DMS 273 (cell line): ENCODE results near the gene MFNG.
"Not testable (repeated sequence)": the region's sequence is repeated elsewhere in the genome, so short reads cannot be mapped to it uniquely, and the experiment has no call there.

Experiments used
- DNase-seq: peaks from one replicate; lab custom pipeline; 2025; ENCODE audit not compliant: unreplicated experiment; lab: John Stamatoyannopoulos, UW

Gene MFNG

DNA sequence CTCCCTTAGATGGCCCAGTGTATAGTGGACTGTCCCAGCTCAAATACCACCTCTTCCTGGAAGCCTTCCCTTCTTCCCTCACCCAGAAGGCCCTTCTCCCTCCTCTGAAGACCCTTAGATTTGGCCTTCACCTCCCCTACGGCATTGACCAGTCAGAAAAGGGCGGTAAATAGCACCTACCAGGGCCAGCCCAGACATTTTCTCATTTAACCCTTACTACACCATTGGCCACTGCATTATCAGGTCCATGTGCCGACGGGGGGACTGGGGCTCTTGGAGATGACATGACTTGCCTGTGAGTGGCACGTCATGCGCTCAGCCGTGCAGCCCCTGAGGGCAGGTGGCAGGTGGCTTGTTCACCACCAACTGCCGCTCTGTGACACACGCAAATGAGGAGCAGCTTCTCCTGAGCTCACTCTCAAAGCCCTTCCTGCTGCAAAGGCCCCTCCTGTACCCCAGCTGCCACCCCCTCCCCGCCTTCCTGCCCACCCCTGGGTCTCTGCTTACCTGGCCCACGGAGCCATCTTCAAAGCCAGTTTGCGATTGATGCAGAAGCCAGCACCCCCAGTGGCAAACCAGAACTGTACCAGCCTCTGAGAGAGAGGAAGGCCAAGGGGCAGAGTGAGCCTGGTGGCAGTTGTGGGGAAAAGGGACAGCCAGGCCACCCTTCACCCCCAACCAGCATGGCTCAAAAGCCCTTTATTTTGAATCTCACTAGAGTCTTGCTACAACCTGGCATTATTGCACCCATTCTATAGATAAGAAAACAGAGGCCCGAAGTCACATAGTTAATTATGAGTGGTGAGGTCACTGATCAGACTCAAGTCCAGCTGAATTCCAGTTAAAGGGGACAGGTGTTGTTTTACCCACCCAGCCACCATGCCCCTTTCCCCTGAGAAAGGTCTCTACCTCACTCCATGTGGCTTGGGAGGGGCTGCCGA is 9.5 kb downstream of the MFNG start:
- no peak for DNase-seq

GRCh38 chr22:37474447-37475090 is 11.6 kb downstream of the MFNG start:
- DNase-seq = no peak

- no peak for DNase-seq
Measured at GRCh38 chr22:37473437-37473946, 12.7 kb downstream of the MFNG start.

- peak; percentile 50 for DNase-seq
Measured at GRCh38 chr22:37472418-37473006, 13.7 kb downstream of the MFNG start.

DNA sequence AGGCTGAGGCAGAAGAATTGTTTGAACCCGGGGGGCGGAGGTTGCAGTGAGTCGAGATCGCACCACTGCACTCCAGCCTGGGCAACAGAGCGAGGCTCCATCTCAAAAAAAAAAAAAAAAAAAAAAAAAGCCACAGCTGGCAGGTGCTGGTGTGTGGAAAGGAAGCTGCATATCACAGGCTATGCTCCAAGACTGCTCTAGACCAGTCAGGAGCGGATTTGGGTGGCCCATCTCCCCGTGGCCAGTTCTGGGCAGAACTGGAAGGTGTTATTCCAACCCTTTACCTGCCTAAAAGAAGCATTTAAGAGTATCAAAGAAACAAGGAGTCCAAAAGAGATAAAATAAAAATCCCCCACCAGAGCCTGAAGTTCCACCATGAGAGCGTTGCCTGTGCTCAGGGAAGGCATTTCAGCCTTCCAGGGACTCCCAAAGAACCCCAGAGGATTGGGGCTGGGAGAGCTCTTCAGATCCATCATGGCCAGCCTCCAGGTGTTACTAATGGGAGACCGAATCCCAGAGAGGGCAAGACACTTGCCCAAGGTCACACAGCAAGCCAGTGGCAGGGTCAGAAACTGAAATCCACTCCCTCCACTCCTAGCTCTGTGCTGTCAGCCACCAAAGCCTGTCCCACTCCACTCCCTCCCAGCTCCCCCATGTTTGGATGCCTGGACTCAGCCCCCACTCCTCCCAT is 14.3 kb downstream of the MFNG start:
- no peak for DNase-seq

DNA sequence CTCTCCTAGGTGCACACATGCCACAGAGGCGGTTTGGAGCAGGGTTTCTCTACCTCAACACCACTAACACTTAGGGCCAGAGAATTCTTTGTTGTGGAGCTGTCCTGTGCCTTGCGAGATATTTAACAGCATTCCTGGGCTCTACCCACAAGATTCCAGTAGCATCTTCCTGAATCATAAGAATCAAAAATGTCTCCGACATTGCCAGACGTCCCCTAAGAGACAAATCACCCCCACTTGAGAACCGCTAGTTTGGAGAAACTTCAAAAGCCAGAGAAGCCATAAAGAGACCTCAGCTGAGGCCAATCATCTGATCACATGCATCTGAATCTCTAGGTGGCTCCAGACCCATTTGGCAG is 16.1 kb downstream of the MFNG start:
- no peak for DNase-seq

- DNase-seq = no peak
Measured at GRCh38 chr22:37469416-37470086, 16.6 kb downstream of the MFNG start.

DNA sequence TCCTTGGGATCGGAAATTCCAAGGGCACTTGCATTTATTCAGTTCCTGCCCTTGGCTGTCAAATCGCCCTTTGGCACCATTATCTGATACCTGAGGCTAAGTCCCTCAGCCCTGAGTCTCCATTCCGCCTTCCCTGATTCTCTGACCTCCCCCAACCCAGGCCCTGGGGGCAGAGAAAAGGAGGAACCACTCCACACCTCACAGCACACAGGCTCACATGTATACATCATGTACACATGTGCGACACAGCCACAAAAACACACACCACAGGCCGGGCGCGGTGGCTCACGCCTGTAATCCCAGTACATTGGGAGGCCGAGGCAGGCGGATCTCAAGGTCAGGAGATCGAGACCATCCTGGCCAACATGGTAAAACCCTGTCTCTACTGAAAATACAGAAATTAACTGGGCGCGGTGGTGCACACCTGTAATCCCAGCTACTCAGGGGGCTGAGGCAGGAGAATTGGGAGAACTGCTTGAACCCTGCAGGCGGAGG is 17.9 kb downstream of the MFNG start:
- DNase-seq = not testable (repeated sequence)

- DNase-seq = peak; percentile 56
Measured at GRCh38 chr22:37467391-37467955, 18.7 kb downstream of the MFNG start.

DNA sequence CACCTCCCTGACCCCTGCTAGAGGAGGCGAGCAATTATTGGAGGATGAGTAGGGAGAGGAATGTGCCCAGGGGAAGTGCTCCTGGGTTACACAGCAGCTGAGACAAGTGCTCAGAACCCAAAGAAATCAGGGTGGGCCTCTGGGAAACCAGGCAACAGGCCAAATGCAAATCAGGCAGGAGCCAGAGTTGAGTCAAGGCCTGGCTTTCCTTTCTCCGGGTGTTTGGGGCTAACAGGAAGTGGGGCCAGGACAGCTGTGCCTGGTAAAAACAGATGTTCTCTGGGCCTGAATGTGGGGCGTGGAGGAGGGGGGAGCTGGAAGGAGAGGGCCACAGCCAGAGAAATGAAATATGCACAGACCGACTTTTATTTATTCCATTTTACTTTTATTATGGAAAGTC is 22.0 kb downstream of the MFNG start:
- peak; percentile 66 for DNase-seq

- DNase-seq = peak; percentile 30
Measured at GRCh38 chr22:37462983-37463382, 23.2 kb downstream of the MFNG start.

DNA sequence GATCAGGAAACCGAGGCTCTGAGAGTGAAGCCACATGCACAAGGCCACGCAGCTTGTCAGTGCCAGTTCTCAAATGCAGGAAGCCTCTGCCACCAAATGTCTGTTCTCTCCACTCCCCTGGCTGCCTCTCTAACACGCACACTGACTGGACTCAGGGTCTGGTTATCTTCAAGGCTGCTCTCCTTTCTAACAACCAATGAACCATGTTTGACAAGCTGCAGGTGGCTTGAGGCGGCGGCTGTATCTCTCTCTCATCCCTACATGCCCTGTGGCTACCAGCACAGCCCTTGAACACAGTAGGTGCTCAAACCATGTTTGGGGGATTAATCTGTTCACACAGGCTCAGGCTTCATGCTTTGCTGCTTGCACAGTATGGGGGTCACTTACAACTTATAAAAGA is 23.7 kb downstream of the MFNG start:
- DNase-seq = no peak

- no peak for DNase-seq
Measured at GRCh38 chr22:37461961-37462360, 24.2 kb downstream of the MFNG start.

DNA sequence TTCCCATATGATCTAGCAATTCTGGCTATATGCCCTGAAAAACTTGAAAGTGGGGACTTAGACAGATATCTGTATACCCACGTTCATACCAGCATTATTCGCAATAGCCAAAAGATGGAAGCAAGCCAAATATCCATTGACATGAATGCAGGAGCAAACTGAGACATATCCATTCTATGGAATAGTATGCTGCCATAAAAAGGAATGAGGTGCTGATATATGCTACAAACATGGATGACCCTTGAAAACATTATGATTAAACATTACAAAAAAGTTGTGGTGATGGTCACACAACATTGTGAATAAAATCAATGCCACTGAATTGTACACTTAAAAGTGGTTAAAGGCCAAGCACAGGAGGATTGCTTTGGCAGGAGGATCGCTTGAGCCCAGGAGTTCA is 25.5 kb downstream of the MFNG start:
- DNase-seq = no peak

DNA sequence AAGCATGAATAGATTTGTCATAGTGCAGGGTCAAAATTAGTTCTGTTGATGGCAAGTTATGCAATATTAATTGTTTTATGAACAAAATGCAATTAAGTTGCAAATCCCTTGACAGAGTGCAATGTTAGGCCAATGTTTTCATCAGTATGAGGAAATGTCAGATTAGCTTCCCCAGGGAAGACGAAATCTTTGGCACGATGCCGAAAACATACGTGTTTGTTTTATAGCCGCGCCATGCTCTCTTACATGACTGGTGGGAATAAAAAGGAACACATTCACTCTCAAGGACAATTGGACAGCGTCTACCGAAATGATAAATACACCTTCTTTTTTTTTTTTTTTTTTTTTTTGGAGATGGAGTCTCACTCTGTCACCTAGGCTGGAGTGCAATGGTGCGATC is 27.0 kb downstream of the MFNG start:
- peak; percentile 50 for DNase-seq

GRCh38 chr22:37457093-37457893 is 28.9 kb downstream of the MFNG start:
- peak; percentile 71 for DNase-seq

DNA sequence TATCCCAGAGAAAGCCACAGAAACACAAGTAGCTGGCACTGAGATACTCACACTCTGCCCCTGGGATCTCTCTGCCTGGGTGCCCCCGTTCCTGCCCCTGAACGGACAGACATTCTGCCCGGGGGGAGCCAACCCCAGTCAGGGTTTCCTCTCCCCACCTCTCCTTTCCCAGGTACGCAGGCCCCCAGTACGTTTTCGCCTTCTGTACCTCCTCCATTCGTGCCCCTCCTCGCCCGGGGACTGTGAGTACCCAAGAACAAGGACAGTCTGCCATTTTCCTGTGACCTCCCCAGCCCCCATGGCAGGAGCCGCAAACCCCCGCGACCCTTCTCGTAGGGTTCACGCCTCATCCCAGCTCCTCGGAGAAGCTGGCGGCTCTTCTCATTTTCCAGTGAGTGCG is 29.8 kb downstream of the MFNG start:
- DNase-seq = no peak

- DNase-seq = no peak
Measured at GRCh38 chr22:37455896-37456295, 30.3 kb downstream of the MFNG start.
